ENCODE measurements around the gene TSPAN4. TPM values are rescaled to one million over a fixed set of nuclear protein-coding genes. Genes with fewer than 3 reads are reported as not detected.

TSPAN4 gene
- total and polyA plus RNA-seq, 9 of the 15 experiments (the other 6 are each of a cell fraction or from before 2014, with no cell fraction given), result 0.07 to 31.0 (median 15.7) TPM

DNA sequence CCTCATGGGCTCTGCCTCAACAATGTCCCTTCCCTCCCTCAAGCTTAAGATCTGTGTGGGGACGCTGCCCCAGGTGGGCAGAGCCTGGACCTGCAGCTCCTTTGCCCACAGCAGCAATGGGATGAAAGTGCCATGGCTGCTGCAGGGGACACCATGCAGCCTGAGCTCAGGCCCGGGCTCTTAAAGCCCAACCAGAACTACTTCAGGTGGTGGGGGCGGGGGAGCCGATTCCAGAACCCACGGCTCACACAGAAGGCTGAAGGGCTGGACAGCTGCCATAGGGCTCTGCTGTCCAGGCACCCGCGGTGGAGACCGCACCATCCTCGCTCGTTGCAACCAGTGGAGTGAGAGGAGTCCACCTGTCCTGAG is 55.5 kb downstream of the TSPAN4 start:
- peaks cover 0 to 61% of the 10 kb centered on the region in 2 experiments; a peak in 2 of 5 replicates for H3K4me1 ChIP-seq (replicated peaks in 1 of 2; ENCODE audit: control insufficient read depth in 2 of 2, insufficient read depth in 2 of 2, low read length in 2 of 2)
- intact Hi-C loops (cut with micrococcal nuclease), result no loop called here
- H2AFZ ChIP-seq (ENCODE audit: low read depth, low read length), result no peak overlapping the region
- DNase-seq (ENCODE audit: extremely low read depth in 1 of 4, low spot score in 3 of 4), result peak in 2 of 4 experiments; percentile 30 to 34
- no peaks in the 10 kb centered on the region for H3K9me3 ChIP-seq (replicated peaks; ENCODE audit: control insufficient read depth, insufficient read depth, low read depth, low read length)
- no peaks in the 10 kb centered on the region for H3K27me3 ChIP-seq (ENCODE audit: control insufficient read depth in 2 of 2, insufficient read depth in 2 of 2, low read length in 2 of 2)
- 0 out of 2 replicates have a peak, but pooled peaks have one; percentile 2 for TF ChIP-seq RBFOX2 (IDR thresholded peaks at IDR 0.05; ENCODE audit: low read depth, low read length)
- 0 out of 2 replicates have a peak, but pooled peaks have one; percentile 6 for TF ChIP-seq POLR2AphosphoS5 (IDR thresholded peaks at IDR 0.05; ENCODE audit: control insufficient read depth, insufficient read depth, low read depth, low read length)
- no peak for TF ChIP-seq DDX20 (tag; IDR thresholded peaks at IDR 0.05; ENCODE audit: low read depth)
- TF ChIP-seq, protein P1, sequence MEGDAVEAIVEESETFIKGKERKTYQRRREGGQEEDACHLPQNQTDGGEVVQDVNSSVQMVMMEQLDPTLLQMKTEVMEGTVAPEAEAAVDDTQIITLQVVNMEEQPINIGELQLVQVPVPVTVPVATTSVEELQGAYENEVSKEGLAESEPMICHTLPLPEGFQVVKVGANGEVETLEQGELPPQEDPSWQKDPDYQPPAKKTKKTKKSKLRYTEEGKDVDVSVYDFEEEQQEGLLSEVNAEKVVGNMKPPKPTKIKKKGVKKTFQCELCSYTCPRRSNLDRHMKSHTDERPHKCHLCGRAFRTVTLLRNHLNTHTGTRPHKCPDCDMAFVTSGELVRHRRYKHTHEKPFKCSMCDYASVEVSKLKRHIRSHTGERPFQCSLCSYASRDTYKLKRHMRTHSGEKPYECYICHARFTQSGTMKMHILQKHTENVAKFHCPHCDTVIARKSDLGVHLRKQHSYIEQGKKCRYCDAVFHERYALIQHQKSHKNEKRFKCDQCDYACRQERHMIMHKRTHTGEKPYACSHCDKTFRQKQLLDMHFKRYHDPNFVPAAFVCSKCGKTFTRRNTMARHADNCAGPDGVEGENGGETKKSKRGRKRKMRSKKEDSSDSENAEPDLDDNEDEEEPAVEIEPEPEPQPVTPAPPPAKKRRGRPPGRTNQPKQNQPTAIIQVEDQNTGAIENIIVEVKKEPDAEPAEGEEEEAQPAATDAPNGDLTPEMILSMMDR (IDR thresholded peaks at IDR 0.05 in 2 of 3, conservative IDR thresholded peaks at IDR 0.05 in 1 of 3; ENCODE audit: insufficient read depth in 2 of 3, low read depth in 1 of 3, low read length in 3 of 3), result peak in 2 of 3 experiments; percentile 39 to 42; a peak in 4 of 6 replicates
- no peaks in the 10 kb centered on the region for H3K9me1 ChIP-seq (ENCODE audit: control insufficient read depth, insufficient read depth, low read length)
- H3K4me2 ChIP-seq (ENCODE audit: insufficient read depth, low read length), result no peak overlapping the region
- 93% methylated on average over 10 of the region's 10 CpGs for WGBS (ENCODE audit: insufficient coverage, low coverage, missing lambda C conversion rate)
- FAIRE-seq, result no peak
- in situ Hi-C loops (cut with MboI), result no loop called here
- H3K4me3 ChIP-seq, result no peak overlapping the region
- POLR2A ChIA-PET, result interaction anchor here (0.6 to 1.0 kb wide), 2 partner anchors 10 to 105 kb away, joined by 3 read pairs; no protein-coding TSS in a partner anchor
- H3K79me2 ChIP-seq (ENCODE audit: control insufficient read depth, insufficient read depth, low read length), result no peaks in the 10 kb centered on the region
- H3K9ac ChIP-seq (ENCODE audit: insufficient read depth in 1 of 2, low read depth in 2 of 2, low read length in 2 of 2), result peak overlapping the region in 1 of 2 experiments; percentile 4; a peak in 1 of 4 replicates
- H3K27ac ChIP-seq (ENCODE audit: extremely low read depth, low read depth, low read length), result no peak overlapping the region
- peak; percentile 61 for ATAC-seq
- peaks cover 65% of the 10 kb centered on the region for H3K36me3 ChIP-seq (ENCODE audit: control insufficient read depth, insufficient read depth, low read length)
- no TSS peak for BruUV-seq (replicated peaks)
- CTCF ChIA-PET (ENCODE audit: low intra/inter-chr PET ratio), result interaction anchor here (1.0 kb wide), 1 partner anchor 153 kb away, joined by 3 read pairs; no protein-coding TSS in a partner anchor
- H4K20me1 ChIP-seq (replicated peaks; ENCODE audit: control insufficient read depth, insufficient read depth, low read length), result no peaks in the 10 kb centered on the region; the same call in 1 of the 2 replicates

Measured in K562 (cell line).